Endothelial cell of umbilical vein (primary cell): ENCODE measurements around the gene CYB5D1. TPM values are rescaled to one million over a fixed set of nuclear protein-coding genes. Genes with fewer than 3 reads are reported as not detected.
A peak's percentile ranks its signal among the peaks of the same experiment; 100 is the strongest.

Source experiments
- BruUV-seq: library from RNA; stranded (reverse); fragments of 400-500 nt; replicated peaks from 2 replicates; lab custom pipeline; 2021; lab: Mats Ljungman, UMichigan
- CTCF ChIA-PET: fragments of 300-600, 350-600 bp; sonication (Branson Sonifier 250); formaldehyde crosslinking; loops from one replicate; lab custom pipeline; 2021; ENCODE audit warnings: antibody characterized with exemption, inconsistent platforms; lab: Charles Lee
- POLR2A ChIA-PET: fragments of 300-600, 350-600 bp; sonication (Branson Sonifier 250); formaldehyde crosslinking; loops from one replicate; lab custom pipeline; 2021; ENCODE audit warnings: antibody characterized with exemption, inconsistent platforms; lab: Charles Lee
- DNase-seq: peaks from one replicate; pipeline ENCODE4 v3.0.0-alpha.2; 2011; ENCODE audit warnings: low read depth, low spot score
- FAIRE-seq: peaks from 2 replicates; lab custom pipeline; 2011; peaks lifted over from hg19 to GRCh38; lab: Jason Lieb, UNC
- H2AFZ ChIP-seq: 2 replicates; pipeline ENCODE4 v1.6.0; 2012; ENCODE audit warnings: low read depth, low read length, control low read depth, inconsistent platforms
- H3K27ac ChIP-seq: 2 replicates; pipeline ENCODE4 v1.5.1; 2011; ENCODE audit warnings: low read depth, mild to moderate bottlenecking, control low read depth, low read length, moderate library complexity; ENCODE audit not compliant: insufficient read depth
- H3K27me3 ChIP-seq, 2 experiments: 2 replicates each; pipeline versions ENCODE4 v1.6.0 to v1.6.1; 2011; ENCODE audit warnings: low read length in 2 of 2, mixed read lengths in 1 of 2; ENCODE audit not compliant: control insufficient read depth in 2 of 2, insufficient read depth in 2 of 2
- H3K36me3 ChIP-seq, 2 experiments: 2 replicates in 1 of 2; 3 replicates in 1 of 2; pipeline ENCODE4 v1.5.1; 2011; ENCODE audit warnings: low read length in 2 of 2, mild to moderate bottlenecking in 1 of 2, moderate library complexity in 1 of 2; ENCODE audit not compliant: control insufficient read depth in 2 of 2, insufficient read depth in 2 of 2; ENCODE audit errors: extremely low read depth in 1 of 2
- H3K4me1 ChIP-seq: 3 replicates; pipeline ENCODE4 v1.5.1; 2011; ENCODE audit warnings: mild to moderate bottlenecking, low read length; ENCODE audit not compliant: control insufficient read depth, insufficient read depth; ENCODE audit errors: extremely low read depth
- H3K4me2 ChIP-seq: 2 replicates; pipeline ENCODE4 v1.6.1; 2011; ENCODE audit warnings: low read length, control low read depth, mixed read lengths; ENCODE audit not compliant: insufficient read depth
- H3K4me3 ChIP-seq, 3 experiments: fragments of 200-600 bp in 1 of 3; sonication (generic), shearing (Covaris generic) in 1 of 3; replicated peaks in 1 of 3; 2 replicates each; pipeline ENCODE4 v1.5.1; 2011 to 2016; ENCODE audit warnings: control low read depth in 3 of 3, low read length in 3 of 3, mild to moderate bottlenecking in 2 of 3, inconsistent platforms in 1 of 3, low read depth in 1 of 3, moderate library complexity in 1 of 3; ENCODE audit not compliant: insufficient read depth in 1 of 3
- H3K79me2 ChIP-seq: 2 replicates; pipeline ENCODE4 v1.6.0; 2012; ENCODE audit warnings: low read length, inconsistent platforms; ENCODE audit not compliant: control insufficient read depth, insufficient read depth
- H3K9ac ChIP-seq: replicated peaks from 2 replicates; pipeline ENCODE3; 2011; ENCODE audit warnings: low read length, control low read depth; ENCODE audit not compliant: insufficient read depth; ENCODE audit errors: extremely low read depth
- H3K9me1 ChIP-seq: replicated peaks from 3 replicates; pipeline ENCODE4 v1.6.0; 2011; ENCODE audit warnings: mild to moderate bottlenecking, low read length; ENCODE audit not compliant: control insufficient read depth, insufficient read depth; ENCODE audit errors: extremely low read depth
- H3K9me3 ChIP-seq: replicated peaks from 2 replicates; pipeline ENCODE4 v1.5.1; 2012; ENCODE audit warnings: low read length, inconsistent platforms; ENCODE audit not compliant: control insufficient read depth, insufficient read depth
- H4K20me1 ChIP-seq: replicated peaks from 2 replicates; pipeline ENCODE3; 2011; ENCODE audit warnings: mild to moderate bottlenecking, low read length; ENCODE audit not compliant: control insufficient read depth, insufficient read depth; ENCODE audit errors: extremely low read depth
- CTCF ChIP-seq, 2 donors: IDR thresholded peaks; 1 replicate in 1 of 2; 2 replicates in 1 of 2; pipeline ENCODE4 v1.5.1; 2011; ENCODE audit warnings: low read length in 2 of 2, mild to moderate bottlenecking in 2 of 2, moderate library complexity in 2 of 2, control low read depth in 1 of 2, inconsistent platforms in 1 of 2, low read depth in 1 of 2; ENCODE audit not compliant: insufficient read depth in 1 of 2; ENCODE audit errors: extremely low read depth in 1 of 2
- FOS ChIP-seq: IDR thresholded peaks from 2 replicates; pipeline ENCODE4 v1.6.1; 2011; ENCODE audit warnings: mild to moderate bottlenecking, low read length, moderate library complexity, borderline replicate concordance; ENCODE audit not compliant: insufficient read depth
- GATA2 ChIP-seq: IDR thresholded peaks from 2 replicates; pipeline ENCODE4 v1.7.0; 2011; ENCODE audit warnings: low read depth, mild to moderate bottlenecking, moderate library complexity, mixed read lengths, low read length; ENCODE audit not compliant: insufficient read length, insufficient read depth
- JUN ChIP-seq: IDR thresholded peaks from 2 replicates; pipeline ENCODE4 v1.6.1; 2011; ENCODE audit warnings: borderline replicate concordance, low read depth; ENCODE audit not compliant: insufficient read length, insufficient read depth
- MAX ChIP-seq: IDR thresholded peaks from 2 replicates; pipeline ENCODE4 v1.6.1; 2011; ENCODE audit not compliant: insufficient read depth, insufficient read length
- MYC ChIP-seq: IDR thresholded peaks from one replicate; pipeline ENCODE4 v1.6.1; 2011; ENCODE audit warnings: mild to moderate bottlenecking, low read depth, low read length
- POLR2A ChIP-seq: IDR thresholded peaks from 2 replicates; pipeline ENCODE4 v1.6.1; 2012; ENCODE audit warnings: low read depth, mild to moderate bottlenecking, control low read depth, low read length
- POLR2AphosphoS5 ChIP-seq: IDR thresholded peaks from 2 replicates; pipeline ENCODE4 v1.6.1; 2012; ENCODE audit warnings: low read depth, mild to moderate bottlenecking, control low read depth, low read length, moderate library complexity; ENCODE audit not compliant: insufficient read depth
- dilution Hi-C: fragments of 300-500 bp; cut with MboI; formaldehyde crosslinking; loops from one replicate; pipeline ENCODE4 v1.15.0; 2019; ENCODE audit warnings: low sequenced_read_pairs; ENCODE audit not compliant: extremely low pct_ligation_motif_present
- intact Hi-C: fragments of 100-400 bp; cut with micrococcal nuclease; formaldehyde crosslinking; loops from one replicate; pipeline ENCODE4 v1.10.0; 2022
- polyA plus RNA-seq, 4 experiments: library from polyadenylated mRNA; depleted of rRNA in 3 of 4; stranded (reverse) in 3 of 4; unstranded in 1 of 4; fragments of >200 nt; gene quantifications; 2 replicates each; pipeline versions ENCODE4 v1.2.1 to v1.2.3, GENCODE V29; 2011 to 2012; ENCODE audit warnings: missing spikeins in 1 of 4
- total RNA-seq: library from RNA; stranded (reverse); gene quantifications from 2 replicates; pipeline ENCODE4 v1.2.3, GENCODE V29; 2021

The CYB5D1 gene
- total and polyA plus RNA-seq, 2 donors (not counting 3 experiments of a cell fraction or from before 2014, with no cell fraction given) = 9.4 to 18.1 TPM

DNA sequence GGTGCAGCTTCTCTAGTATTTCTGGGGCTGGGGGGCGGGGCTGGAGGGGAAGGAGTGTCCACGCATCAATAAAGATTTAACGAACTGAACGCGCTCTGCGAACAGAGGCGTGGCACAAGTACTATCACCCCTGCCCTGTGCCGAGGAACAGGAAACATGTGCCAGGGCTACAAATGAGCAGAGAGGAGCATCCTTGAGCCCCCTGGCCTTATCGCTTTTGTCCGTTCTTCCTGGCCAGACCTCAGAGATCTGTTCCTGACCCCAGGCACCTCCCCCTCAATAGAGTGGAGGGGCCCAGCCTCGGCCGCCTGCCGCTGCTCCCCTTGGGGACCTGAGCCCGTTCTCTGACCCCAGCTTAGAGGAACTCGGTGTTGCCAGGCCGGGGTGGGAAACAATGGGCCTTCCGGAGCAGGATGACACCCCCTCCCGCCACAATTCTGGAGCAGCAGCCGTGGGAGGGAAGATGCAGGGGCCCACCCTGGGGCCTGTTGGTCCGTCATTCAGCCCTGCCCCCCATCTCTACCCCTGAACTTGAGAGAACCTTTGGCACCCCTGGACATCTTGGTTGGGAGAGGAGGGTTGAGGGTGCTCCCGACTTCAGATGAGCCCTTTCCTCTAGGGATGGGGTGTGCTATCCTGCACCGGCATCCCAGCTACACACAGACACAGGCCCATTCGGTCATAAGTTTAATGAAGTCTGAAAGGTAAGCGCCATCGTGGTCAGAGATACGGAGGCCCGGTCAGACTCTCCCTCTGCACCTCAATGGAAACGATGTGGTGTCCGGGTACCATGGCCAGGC lies 1.6 kb upstream of the CYB5D1 start:
- no peaks in the 10 kb centered on the region for H3K27me3 ChIP-seq
- ChIA-PET POLR2A (interaction anchor here (1.0 to 1.4 kb wide), 4 partner anchors 11 to 19 kb away, joined by 3 to 8 read pairs (median 4); no protein-coding TSS in a partner anchor), CTCF (interaction anchor here (0.7 to 3.1 kb wide), 9 partner anchors 14 to 606 kb away, joined by 3 to 28 read pairs (median 4); partner anchors contain the start of gene KDM6B)
- H3K4me3 ChIP-seq = peak overlapping the region; percentile 1 to 53 (median 52)
- TF ChIP-seq GATA2 (peak; percentile 33), POLR2A (no peak), POLR2AphosphoS5 (peak; percentile 41), JUN (no peak), FOS (no peak), MYC (peak; percentile 19), MAX (peak; percentile 35), CTCF (IDR thresholded peaks at IDR 0.05; ENCODE audit: extremely low read depth in 1 of 2, insufficient read depth in 1 of 2, low read depth in 1 of 2, low read length in 2 of 2) (no peak)
- FAIRE-seq (peak; percentile 91), DNase-seq (peak; percentile 79)
- H3K9me3 ChIP-seq = no peaks in the 10 kb centered on the region
- no peaks in the 10 kb centered on the region for H3K9me1 ChIP-seq
- H4K20me1 ChIP-seq = no peaks in the 10 kb centered on the region
- intact Hi-C loops (loop anchor here (1.0 to 10.0 kb wide), 4 partner anchors 113 to 831 kb away; partner anchors contain the start of genes BCL6B, PHF23 and WRAP53), dilution Hi-C loops (no loop called here)
- peak overlapping the region; percentile 96 for H3K27ac ChIP-seq
- no TSS peak for BruUV-seq
- H3K36me3 ChIP-seq = peaks cover 0 to 11% of the 10 kb centered on the region in 2 experiments
- H2AFZ ChIP-seq = no peak overlapping the region
- peaks cover 2% of the 10 kb centered on the region for H3K79me2 ChIP-seq
- peak overlapping the region; percentile 96 for H3K9ac ChIP-seq
- peaks cover 35% of the 10 kb centered on the region for H3K4me1 ChIP-seq
- peak overlapping the region; percentile 72 for H3K4me2 ChIP-seq
